ENCODE measurements around the gene DIP2C.

GRCh38 chr10:631266-631665 lies 58.2 kb downstream of the DIP2C start:
- TF ChIP-seq CTCF (IDR thresholded peaks at IDR 0.05) (no peak), POLR2A (IDR thresholded peaks at IDR 0.05) (no peak), POLR2AphosphoS5 (IDR thresholded peaks at IDR 0.05) (no peak)

All from transverse colon (tissue), 4 donors.